WTC11 (cell line): Measurements from ENCODE around the gene GDPD4. TPM values are rescaled to one million over a fixed set of nuclear protein-coding genes. Genes with fewer than 3 reads are reported as not detected.

ENCODE experiments used
- ATAC-seq: fragments of 200-7000 bp; cut with Tn5 transposase; 2 replicates; pipeline ENCODE4 v1.10.0; 2021; ENCODE audit warnings: mild to moderate bottlenecking, moderate library complexity
- CTCF ChIA-PET: fragments of 300-600 bp; sonication (Branson Sonifier 250); formaldehyde crosslinking; loops from one replicate; lab custom pipeline; 2021; ENCODE audit warnings: antibody characterized with exemption; lab: Charles Lee
- POLR2A ChIA-PET: fragments of 350-600 bp; sonication (Branson Sonifier 250); formaldehyde crosslinking; loops from one replicate; lab custom pipeline; 2021; ENCODE audit warnings: antibody characterized with exemption; lab: Charles Lee
- DNase-seq: peaks from one replicate; pipeline ENCODE4 v3.0.0; 2021; ENCODE audit warnings: low spot score
- H3K27ac Mint-ChIP-seq: 2 replicates; pipeline ENCODE4 v1.8.0; 2021; ENCODE audit warnings: mixed read lengths
- H3K27me3 Mint-ChIP-seq: 2 replicates; pipeline ENCODE4 v1.8.0; 2021; ENCODE audit warnings: low read depth, mild to moderate bottlenecking, moderate library complexity, mixed read lengths
- H3K36me3 Mint-ChIP-seq: 2 replicates; pipeline ENCODE4 v1.8.0; 2021; ENCODE audit warnings: mixed read lengths
- H3K4me1 Mint-ChIP-seq: 2 replicates; pipeline ENCODE4 v1.8.0; 2022; ENCODE audit warnings: mixed read lengths
- H3K4me3 Mint-ChIP-seq: 2 replicates; pipeline ENCODE4 v1.8.0; 2021; ENCODE audit warnings: mild to moderate bottlenecking, moderate library complexity, mixed read lengths
- H3K9me3 Mint-ChIP-seq: 2 replicates; pipeline ENCODE4 v1.8.0; 2021; ENCODE audit warnings: mixed read lengths
- ATF1 ChIP-seq: sonication (generic); formaldehyde crosslinking; IDR thresholded peaks from 2 replicates; pipeline ENCODE4 v1.8.1; 2023; ENCODE audit warnings: mild to moderate bottlenecking, moderate library complexity, missing genetic modification reagents
- CREM ChIP-seq: sonication (generic); formaldehyde crosslinking; IDR thresholded peaks from 2 replicates; pipeline ENCODE4 v1.8.1; 2022; ENCODE audit warnings: mild to moderate bottlenecking, missing genetic modification reagents, moderate library complexity
- CTCF ChIP-seq: fragments of 200-600 bp; IDR thresholded peaks from 2 replicates; pipeline ENCODE4 v1.8.0; 2022; ENCODE audit warnings: antibody characterized with exemption
- FOXP1 ChIP-seq: sonication (generic); formaldehyde crosslinking; IDR thresholded peaks from 2 replicates; pipeline ENCODE4 v1.8.0; 2022; ENCODE audit warnings: missing genetic modification reagents, mild to moderate bottlenecking, moderate library complexity, borderline replicate concordance
- GTF2I ChIP-seq: fragments of 250-450 bp; sonication (Bioruptor Pico); conservative IDR thresholded peaks from 2 replicates; pipeline ENCODE4 v1.4.0; 2021; ENCODE audit warnings: mild to moderate bottlenecking
- HMGA2 ChIP-seq: fragments of 250-450 bp; sonication (Bioruptor Pico); IDR thresholded peaks from 2 replicates; pipeline ENCODE4 v1.4.0; 2021; ENCODE audit warnings: mild to moderate bottlenecking, moderate library complexity
- KAT7 ChIP-seq: sonication (generic); formaldehyde crosslinking; IDR thresholded peaks from 2 replicates; pipeline ENCODE4 v1.8.1; 2023; ENCODE audit warnings: missing genetic modification reagents, mild to moderate bottlenecking, borderline replicate concordance
- MAX ChIP-seq: sonication (generic); formaldehyde crosslinking; IDR thresholded peaks from 2 replicates; pipeline ENCODE4 v1.8.0; 2022; ENCODE audit warnings: mild to moderate bottlenecking, missing genetic modification reagents
- MLX ChIP-seq: sonication (generic); formaldehyde crosslinking; IDR thresholded peaks from 2 replicates; pipeline ENCODE4 v1.8.1; 2023; ENCODE audit warnings: mild to moderate bottlenecking, missing genetic modification reagents, moderate library complexity
- NFE2L1 ChIP-seq: sonication (generic); formaldehyde crosslinking; IDR thresholded peaks from 2 replicates; pipeline ENCODE4 v1.8.1; 2023; ENCODE audit warnings: missing genetic modification reagents
- NR1H2 ChIP-seq: sonication (generic); formaldehyde crosslinking; IDR thresholded peaks from 2 replicates; pipeline ENCODE4 v1.9.0; 2021; ENCODE audit warnings: mild to moderate bottlenecking, moderate library complexity, missing genetic modification reagents
- NR3C1 ChIP-seq: sonication (generic); formaldehyde crosslinking; conservative IDR thresholded peaks from 2 replicates; pipeline ENCODE4 v1.8.1; 2023; ENCODE audit warnings: low read depth, mild to moderate bottlenecking, missing genetic modification reagents
- SOX15 ChIP-seq: fragments of 250-450 bp; sonication (Bioruptor Pico); IDR thresholded peaks from 2 replicates; pipeline ENCODE4 v1.9.0; 2021; ENCODE audit warnings: mild to moderate bottlenecking
- ZMAT4 ChIP-seq: fragments of 250-450 bp; sonication (Bioruptor Pico); IDR thresholded peaks from 2 replicates; pipeline ENCODE4 v1.9.0; 2021; ENCODE audit warnings: mild to moderate bottlenecking
- ZNF219 ChIP-seq: sonication (generic); formaldehyde crosslinking; IDR thresholded peaks from 2 replicates; pipeline ENCODE4 v1.8.0; 2023; ENCODE audit warnings: missing genetic modification reagents, mild to moderate bottlenecking, borderline replicate concordance
- ZNF317 ChIP-seq: sonication (generic); formaldehyde crosslinking; IDR thresholded peaks from 2 replicates; pipeline ENCODE4 v1.8.1; 2023; ENCODE audit warnings: low read depth, mild to moderate bottlenecking, moderate library complexity, missing genetic modification reagents, borderline replicate concordance
- total RNA-seq: library from RNA; stranded (reverse); gene quantifications from 3 replicates; pipeline ENCODE4 v1.2.3, GENCODE V29; 2021
- TF ChIP-seq, protein P1 (sequence below): sonication (generic); formaldehyde crosslinking; IDR thresholded peaks from 2 replicates; pipeline ENCODE4 v1.8.1; 2023; ENCODE audit warnings: mild to moderate bottlenecking, missing genetic modification reagents
- TF ChIP-seq, protein P2 (sequence below): sonication (generic); formaldehyde crosslinking; conservative IDR thresholded peaks from 2 replicates; pipeline ENCODE4 v1.8.1; 2022; ENCODE audit warnings: mild to moderate bottlenecking, missing genetic modification reagents

The GDPD4 gene
- total RNA-seq, 1 experiment from 2014 or later: not detected

GRCh38 chr11:77287136-77287535, 14.3 kb downstream of the GDPD4 start (continued):
- no peak for TF ChIP-seq CREM (CRISPR knock-in tag)
- TF ChIP-seq ZMAT4 (CRISPR knock-in tag): no peak
- TF ChIP-seq, protein P1, sequence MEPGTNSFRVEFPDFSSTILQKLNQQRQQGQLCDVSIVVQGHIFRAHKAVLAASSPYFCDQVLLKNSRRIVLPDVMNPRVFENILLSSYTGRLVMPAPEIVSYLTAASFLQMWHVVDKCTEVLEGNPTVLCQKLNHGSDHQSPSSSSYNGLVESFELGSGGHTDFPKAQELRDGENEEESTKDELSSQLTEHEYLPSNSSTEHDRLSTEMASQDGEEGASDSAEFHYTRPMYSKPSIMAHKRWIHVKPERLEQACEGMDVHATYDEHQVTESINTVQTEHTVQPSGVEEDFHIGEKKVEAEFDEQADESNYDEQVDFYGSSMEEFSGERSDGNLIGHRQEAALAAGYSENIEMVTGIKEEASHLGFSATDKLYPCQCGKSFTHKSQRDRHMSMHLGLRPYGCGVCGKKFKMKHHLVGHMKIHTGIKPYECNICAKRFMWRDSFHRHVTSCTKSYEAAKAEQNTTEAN (CRISPR knock-in tag): no peak
- TF ChIP-seq, all 79 proteins: peak for 0

GRCh38 chr11:77284476-77285468, 16.7 kb downstream of the GDPD4 start:
- H3K27ac Mint-ChIP-seq: no peak overlapping the region
- ATAC-seq (no peak), DNase-seq (no peak)
- 0 out of 2 replicates have a peak, but pooled peaks cover 4% of the 10 kb centered on the region for H3K9me3 Mint-ChIP-seq
- H3K36me3 Mint-ChIP-seq: no peaks in the 10 kb centered on the region
- no peaks in the 10 kb centered on the region for H3K4me1 Mint-ChIP-seq
- no peaks in the 10 kb centered on the region; the same call in 1 of the 2 replicates for H3K27me3 Mint-ChIP-seq
- no peak for TF ChIP-seq SOX15
- TF ChIP-seq, protein P2, sequence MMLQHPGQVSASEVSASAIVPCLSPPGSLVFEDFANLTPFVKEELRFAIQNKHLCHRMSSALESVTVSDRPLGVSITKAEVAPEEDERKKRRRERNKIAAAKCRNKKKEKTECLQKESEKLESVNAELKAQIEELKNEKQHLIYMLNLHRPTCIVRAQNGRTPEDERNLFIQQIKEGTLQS (CRISPR knock-in tag): no peak
- TF ChIP-seq ATF1 (CRISPR knock-in tag): no peak
- no peak for TF ChIP-seq NFE2L1
- TF ChIP-seq KAT7 (CRISPR knock-in tag): no peak
- TF ChIP-seq HMGA2 (CRISPR knock-in tag): no peak
- no peak for TF ChIP-seq MAX (CRISPR knock-in tag)
- TF ChIP-seq NR1H2 (CRISPR knock-in tag): no peak
- no peak for TF ChIP-seq GTF2I (CRISPR knock-in tag)
- no peak for TF ChIP-seq CTCF
- no peak for TF ChIP-seq CREM (CRISPR knock-in tag)
- TF ChIP-seq ZNF219 (CRISPR knock-in tag): no peak
- no peak for TF ChIP-seq NR3C1 (CRISPR knock-in tag)
- no peak for TF ChIP-seq ZNF317
- TF ChIP-seq MLX (CRISPR knock-in tag): no peak
- no peak for TF ChIP-seq FOXP1 (CRISPR knock-in tag)
- ChIA-PET POLR2A (no interaction called here), CTCF (interaction anchor here (0.5 kb wide), 1 partner anchor 197 kb away, joined by 5 read pairs; no protein-coding TSS in a partner anchor)
- no peak overlapping the region for H3K4me3 Mint-ChIP-seq

DNA sequence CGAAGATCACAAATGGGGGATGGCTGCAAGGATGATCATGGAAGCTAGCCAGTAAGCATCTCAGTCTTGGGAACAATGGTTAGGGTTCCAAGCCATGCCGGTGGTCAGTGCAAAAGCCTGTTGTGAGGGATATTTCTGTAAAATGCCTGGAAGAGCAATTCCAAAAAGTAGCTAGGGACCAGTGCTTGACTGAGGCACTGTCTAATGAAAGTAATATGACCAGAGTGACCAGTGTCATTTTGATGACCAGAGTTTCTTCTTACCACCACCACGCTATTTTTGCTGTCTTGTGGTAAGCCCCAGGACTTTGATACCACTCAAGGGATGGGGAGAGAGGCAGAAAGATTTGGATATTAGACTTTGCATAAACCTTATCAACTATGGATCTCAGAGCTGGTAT, 18.4 kb downstream of the GDPD4 start:
- TF ChIP-seq NR3C1 (CRISPR knock-in tag): no peak
- no peak for TF ChIP-seq CREM (CRISPR knock-in tag)
- TF ChIP-seq NR1H2 (CRISPR knock-in tag): no peak
- no peak for TF ChIP-seq KAT7 (CRISPR knock-in tag)
- TF ChIP-seq, all 79 proteins: peak for 0
- H3K4me1 Mint-ChIP-seq: no peaks in the 10 kb centered on the region
- H3K4me3 Mint-ChIP-seq: no peak overlapping the region
- POLR2A ChIA-PET: no interaction called here
- CTCF ChIA-PET: interaction anchor here (0.7 kb wide), 1 partner anchor 85 kb away, joined by 3 read pairs; no protein-coding TSS in a partner anchor
- no peaks in the 10 kb centered on the region for H3K36me3 Mint-ChIP-seq
- 0 out of 2 replicates have a peak, but pooled peaks cover 4% of the 10 kb centered on the region for H3K9me3 Mint-ChIP-seq
- no peak overlapping the region for H3K27ac Mint-ChIP-seq
- no peaks in the 10 kb centered on the region; the same call in 1 of the 2 replicates for H3K27me3 Mint-ChIP-seq
- ATAC-seq: no peak
- no peak for DNase-seq
